DND-41 (cell line): Measurements from ENCODE around the gene PNCK.

Source experiments
- CTCF ChIP-seq: IDR thresholded peaks from 2 replicates; pipeline ENCODE4 v1.5.1; 2012; ENCODE audit warnings: borderline replicate concordance, low read length, moderate library complexity, mild to moderate bottlenecking; ENCODE audit not compliant: poor library complexity, severe bottlenecking; ENCODE audit errors: extremely low read depth
- EZH2 ChIP-seq: IDR thresholded peaks from 3 replicates; pipeline ENCODE4 v1.6.1; 2012; ENCODE audit warnings: borderline replicate concordance, low read depth, mild to moderate bottlenecking, moderate library complexity, low read length, inconsistent platforms; ENCODE audit not compliant: severe bottlenecking

- no peak for TF ChIP-seq CTCF
- TF ChIP-seq EZH2: no peak
Measured at GRCh38 chrX:153644356-153645125, 29.1 kb downstream of the PNCK start.
